ENCODE results near the gene CHIT1.

Gene CHIT1

DNA sequence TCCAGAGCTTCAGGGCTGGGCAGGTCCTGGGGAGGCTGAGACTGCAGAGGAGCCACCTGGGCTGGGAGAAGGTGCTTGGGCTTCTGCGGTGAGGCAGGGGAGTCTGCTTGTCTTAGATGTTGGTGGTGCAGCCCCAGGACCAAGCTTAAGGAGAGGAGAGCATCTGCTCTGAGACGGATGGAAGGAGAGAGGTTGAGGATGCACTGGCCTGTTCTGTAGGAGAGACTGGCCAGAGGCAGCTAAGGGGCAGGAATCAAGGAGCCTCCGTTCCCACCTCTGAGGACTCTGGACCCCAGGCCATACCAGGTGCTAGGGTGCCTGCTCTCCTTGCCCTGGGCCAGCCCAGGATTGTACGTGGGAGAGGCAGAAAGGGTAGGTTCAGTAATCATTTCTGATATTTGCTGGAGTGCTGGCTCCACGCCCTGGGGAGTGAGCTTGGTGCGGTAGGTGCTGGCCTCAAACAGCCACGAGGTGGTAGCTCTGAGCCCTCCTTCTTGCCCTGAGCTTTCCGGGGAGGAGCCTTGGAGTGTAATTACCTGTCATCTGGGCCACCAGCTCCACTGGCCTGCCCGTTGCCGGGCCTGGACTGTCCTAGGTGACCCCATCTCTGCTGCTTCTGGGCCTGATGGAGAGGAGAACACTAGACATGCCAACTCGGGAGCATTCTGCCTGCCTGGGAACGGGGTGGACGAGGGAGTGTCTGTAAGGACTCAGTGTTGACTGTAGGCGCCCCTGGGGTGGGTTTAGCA lies 63.1 kb downstream of the CHIT1 start:
- ATAC-seq (replicated peaks) (peak; percentile 73 to 74), DNase-seq (no peak)
- H3K9me3 Mint-ChIP-seq = no peaks in the 10 kb centered on the region
- no peak overlapping the region for H3K27ac Mint-ChIP-seq
- peaks cover 5 to 13% of the 10 kb centered on the region in 2 donors for H3K4me1 Mint-ChIP-seq
- H3K36me3 Mint-ChIP-seq = no peaks in the 10 kb centered on the region
- H3K4me3 Mint-ChIP-seq = no peak overlapping the region
- H3K27me3 Mint-ChIP-seq = peaks cover 15 to 32% of the 10 kb centered on the region in 2 donors

Data from stimulated activated naive B cell treated with anti-CD40 and anti-IgM and Interleukin-4, amounts not matched to agents 10 μg/mL and 1 μg/mL and 100 μg/mL, for 72 hours (primary cell).